Effector memory CD8-positive, alpha-beta T cell (primary cell): ENCODE data around the gene KHK.

Experiments used
- ATAC-seq: fragments of 150-1000 bp; cut with Tn5 transposase; replicated peaks from 2 replicates; pipeline ENCODE4 v1.10.0; 2021; ENCODE audit warnings: mild to moderate bottlenecking, moderate library complexity
- DNase-seq, 3 experiments: peaks; one replicate each; pipeline ENCODE4 v3.0.0; 2021
- H3K27ac Mint-ChIP-seq, 2 donors: one replicate each; pipeline ENCODE4 v1.8.0; 2022; ENCODE audit warnings: mild to moderate bottlenecking in 2 of 2, mixed read lengths in 2 of 2, moderate library complexity in 2 of 2
- H3K27me3 Mint-ChIP-seq, 2 donors: one replicate each; pipeline ENCODE4 v1.8.0; 2022; ENCODE audit warnings: mixed read lengths in 2 of 2
- H3K36me3 Mint-ChIP-seq: one replicate; pipeline ENCODE4 v1.8.0; 2022; ENCODE audit warnings: mild to moderate bottlenecking, moderate library complexity, mixed read lengths; ENCODE audit not compliant: insufficient read depth
- H3K4me1 Mint-ChIP-seq, 2 donors: one replicate each; pipeline ENCODE4 v1.8.0; 2022; ENCODE audit warnings: low read depth in 2 of 2, mixed read lengths in 2 of 2
- H3K4me3 Mint-ChIP-seq, 2 donors: one replicate each; pipeline ENCODE4 v1.8.0; 2022; ENCODE audit warnings: mild to moderate bottlenecking in 2 of 2, mixed read lengths in 2 of 2, moderate library complexity in 2 of 2
- H3K9me3 Mint-ChIP-seq, 2 donors: one replicate each; pipeline ENCODE4 v1.8.0; 2022; ENCODE audit warnings: mixed read lengths in 2 of 2

Gene KHK

GRCh38 chr2:27079233-27080139 is 7.1 kb upstream of the KHK start:
- H3K4me1 Mint-ChIP-seq: peaks cover 32 to 35% of the 10 kb centered on the region in 2 donors
- H3K9me3 Mint-ChIP-seq: no peaks in the 10 kb centered on the region
- DNase-seq (no peak), ATAC-seq (no peak)
- H3K4me3 Mint-ChIP-seq: peak overlapping the region in 1 of 2 donors; percentile 72
- peaks cover 3% of the 10 kb centered on the region for H3K36me3 Mint-ChIP-seq
- peak overlapping the region in 1 of 2 donors; percentile 83 for H3K27ac Mint-ChIP-seq
- H3K27me3 Mint-ChIP-seq: no peaks in the 10 kb centered on the region

- H3K4me1 Mint-ChIP-seq: peaks cover 27 to 30% of the 10 kb centered on the region in 2 donors
- H3K4me3 Mint-ChIP-seq: peak overlapping the region in 1 of 2 donors; percentile 72
- peak overlapping the region; percentile 83 to 90 for H3K27ac Mint-ChIP-seq
- H3K9me3 Mint-ChIP-seq: no peaks in the 10 kb centered on the region
- DNase-seq: no peak
- H3K27me3 Mint-ChIP-seq: no peaks in the 10 kb centered on the region
- no peak for ATAC-seq
- peaks cover 3% of the 10 kb centered on the region for H3K36me3 Mint-ChIP-seq
Observed at GRCh38 chr2:27080140-27080469, 6.5 kb upstream of the KHK start.

- Mint-ChIP-seq H3K27me3 (no peaks in the 10 kb centered on the region), H3K4me3 (peak overlapping the region; percentile 72 to 79), H3K9me3 (no peaks in the 10 kb centered on the region), H3K27ac (peak overlapping the region; percentile 83 to 90), H3K36me3 (peaks cover 3% of the 10 kb centered on the region), H3K4me1 (peaks cover 26 to 30% of the 10 kb centered on the region in 2 donors)
- DNase-seq (no peak), ATAC-seq (no peak)
Observed at GRCh38 chr2:27080603-27080936, 6.0 kb upstream of the KHK start.

- no peak for ATAC-seq
- no peaks in the 10 kb centered on the region for H3K9me3 Mint-ChIP-seq
- peak overlapping the region in 1 of 2 donors; percentile 83 for H3K27ac Mint-ChIP-seq
- H3K36me3 Mint-ChIP-seq: peaks cover 8% of the 10 kb centered on the region
- H3K27me3 Mint-ChIP-seq: no peaks in the 10 kb centered on the region
- peaks cover 24 to 33% of the 10 kb centered on the region in 2 donors for H3K4me1 Mint-ChIP-seq
- DNase-seq: no peak
- peak overlapping the region in 1 of 2 donors; percentile 79 for H3K4me3 Mint-ChIP-seq
Observed at GRCh38 chr2:27081984-27082772, 4.4 kb upstream of the KHK start.

GRCh38 chr2:27082773-27083409 is 3.7 kb upstream of the KHK start:
- H3K27me3 Mint-ChIP-seq: no peaks in the 10 kb centered on the region
- ATAC-seq: no peak
- no peak for DNase-seq
- peaks cover 24 to 32% of the 10 kb centered on the region in 2 donors for H3K4me1 Mint-ChIP-seq
- H3K36me3 Mint-ChIP-seq: peaks cover 8% of the 10 kb centered on the region
- no peaks in the 10 kb centered on the region for H3K9me3 Mint-ChIP-seq
- no peak overlapping the region for H3K27ac Mint-ChIP-seq
- no peak overlapping the region for H3K4me3 Mint-ChIP-seq

GRCh38 chr2:27083410-27084296 is 2.9 kb upstream of the KHK start:
- no peaks in the 10 kb centered on the region for H3K9me3 Mint-ChIP-seq
- H3K4me3 Mint-ChIP-seq: peak overlapping the region in 1 of 2 donors; percentile 10
- no peak overlapping the region for H3K27ac Mint-ChIP-seq
- H3K27me3 Mint-ChIP-seq: no peaks in the 10 kb centered on the region
- peaks cover 8% of the 10 kb centered on the region for H3K36me3 Mint-ChIP-seq
- DNase-seq (no peak), ATAC-seq (no peak)
- peaks cover 24 to 31% of the 10 kb centered on the region in 2 donors for H3K4me1 Mint-ChIP-seq

- H3K36me3 Mint-ChIP-seq: peaks cover 8% of the 10 kb centered on the region
- no peaks in the 10 kb centered on the region for H3K9me3 Mint-ChIP-seq
- no peaks in the 10 kb centered on the region for H3K27me3 Mint-ChIP-seq
- H3K4me1 Mint-ChIP-seq: peaks cover 24 to 31% of the 10 kb centered on the region in 2 donors
- ATAC-seq (no peak), DNase-seq (no peak)
- H3K27ac Mint-ChIP-seq: no peak overlapping the region
- H3K4me3 Mint-ChIP-seq: peak overlapping the region; percentile 10 to 82
Observed at GRCh38 chr2:27084297-27085061, 2.1 kb upstream of the KHK start.

GRCh38 chr2:27085062-27085672 is 1.4 kb upstream of the KHK start:
- H3K27ac Mint-ChIP-seq: peak overlapping the region; percentile 33 to 91
- H3K27me3 Mint-ChIP-seq: no peaks in the 10 kb centered on the region
- H3K4me1 Mint-ChIP-seq: peaks cover 22 to 29% of the 10 kb centered on the region in 2 donors
- DNase-seq (no peak), ATAC-seq (no peak)
- peak overlapping the region; percentile 80 to 82 for H3K4me3 Mint-ChIP-seq
- H3K36me3 Mint-ChIP-seq: peaks cover 8% of the 10 kb centered on the region
- H3K9me3 Mint-ChIP-seq: no peaks in the 10 kb centered on the region

- ATAC-seq (no peak), DNase-seq (no peak)
- Mint-ChIP-seq H3K36me3 (peaks cover 8% of the 10 kb centered on the region), H3K4me1 (peaks cover 19 to 26% of the 10 kb centered on the region in 2 donors), H3K27ac (peak overlapping the region; percentile 33 to 91), H3K27me3 (no peaks in the 10 kb centered on the region), H3K4me3 (peak overlapping the region; percentile 80 to 82), H3K9me3 (no peaks in the 10 kb centered on the region)
Observed at GRCh38 chr2:27085673-27086089, 891 bp upstream of the KHK start.

- Mint-ChIP-seq H3K9me3 (no peaks in the 10 kb centered on the region), H3K4me1 (peaks cover 14 to 21% of the 10 kb centered on the region in 2 donors), H3K36me3 (peaks cover 7% of the 10 kb centered on the region), H3K4me3 (peak overlapping the region; percentile 80 to 82), H3K27me3 (no peaks in the 10 kb centered on the region), H3K27ac (peak overlapping the region in 1 of 2 donors; percentile 91)
- DNase-seq (peak; percentile 97 to 99 (median 99)), ATAC-seq (peak; percentile 92)
Observed at GRCh38 chr2:27086090-27086723, 365 bp upstream of the KHK start.

- peaks cover 8 to 15% of the 10 kb centered on the region in 2 donors for H3K4me1 Mint-ChIP-seq
- peaks cover 5% of the 10 kb centered on the region for H3K36me3 Mint-ChIP-seq
- peak overlapping the region in 1 of 2 donors; percentile 80 for H3K4me3 Mint-ChIP-seq
- no peaks in the 10 kb centered on the region for H3K9me3 Mint-ChIP-seq
- H3K27me3 Mint-ChIP-seq: no peaks in the 10 kb centered on the region
- no peak for ATAC-seq
- no peak overlapping the region for H3K27ac Mint-ChIP-seq
- DNase-seq: no peak
Observed at GRCh38 chr2:27087823-27088410, 1.3 kb downstream of the KHK start.
